Measurements from ENCODE around the gene RGPD4. TPM values are rescaled to one million over a fixed set of nuclear protein-coding genes. Genes with fewer than 3 reads are reported as not detected.
A peak's percentile ranks its signal among the peaks of the same experiment; 100 is the strongest.
"Not testable (repeated sequence)": the region's sequence is repeated elsewhere in the genome, so short reads cannot be mapped to it uniquely, and the experiment has no call there.

Gene RGPD4
- total RNA-seq (2016; rRNA removed; fragmentation: Illumina TruSeq; extraction: Trizol): not detected in 2 replicates
- total RNA-seq (2016; cell fraction: cytosol; rRNA removed; fragmentation: Illumina TruSeq; extraction: Trizol; ENCODE audit: low read depth): not detected in 2 replicates
- total RNA-seq (2016; cell fraction: insoluble cytoplasmic fraction; rRNA removed; fragmentation: Illumina TruSeq; extraction: Trizol): 0.03 TPM in 1 of 2 replicates, not detected in the other
- not detected in 2 replicates for total RNA-seq (2016; cell fraction: membrane; rRNA removed; fragmentation: Illumina TruSeq; extraction: Trizol)
- total RNA-seq (2016; cell fraction: nucleus; rRNA removed; fragmentation: Illumina TruSeq; extraction: Trizol): not detected in 2 replicates
- not detected in 2 replicates for polyA plus RNA-seq (2011; rRNA removed)
- not detected in 2 replicates for polyA plus RNA-seq (2011; cell fraction: cytosol; rRNA removed)
- not detected in 2 replicates for polyA plus RNA-seq (2011; cell fraction: nucleus; rRNA removed)
- polyA plus RNA-seq (2012): 0.03 TPM in 2 replicates
- polyA plus RNA-seq (2016; cell fraction: cytosol; fragmentation: Illumina TruSeq; extraction: Trizol; ENCODE audit: low read depth): not detected in 2 replicates
- polyA plus RNA-seq (2016; cell fraction: insoluble cytoplasmic fraction; fragmentation: Illumina TruSeq; extraction: Trizol; ENCODE audit: low read depth): not detected in 2 replicates
- polyA plus RNA-seq (2016; cell fraction: membrane; fragmentation: Illumina TruSeq; extraction: Trizol; ENCODE audit: low read depth): not detected in 2 replicates
- polyA plus RNA-seq (2016; cell fraction: nucleus; fragmentation: Illumina TruSeq; extraction: Trizol; ENCODE audit: insufficient read depth, low read depth): not detected in 2 replicates
- not detected in 2 replicates for polyA minus RNA-seq (2011; rRNA and poly(A)+ RNA removed; ENCODE audit: low replicate concordance)
- polyA minus RNA-seq (2011; cell fraction: cytosol; rRNA and poly(A)+ RNA removed): not detected in 2 replicates
- not detected in 2 replicates for polyA minus RNA-seq (2011; cell fraction: nucleus; rRNA and poly(A)+ RNA removed)
- percentile 25 among the genes with signal in this experiment for Bru-seq, nascent RNA
- percentile 21 among the genes with signal in this experiment for BruChase-seq, experiment 1, labeled RNA remaining after a 6-hour chase
- BruChase-seq, experiment 2, labeled RNA remaining after a 2-hour chase: percentile 21 among the genes with signal in this experiment
- long read RNA-seq, experiment 1: 0 reads
- long read RNA-seq, experiment 2: 0 reads

DNA sequence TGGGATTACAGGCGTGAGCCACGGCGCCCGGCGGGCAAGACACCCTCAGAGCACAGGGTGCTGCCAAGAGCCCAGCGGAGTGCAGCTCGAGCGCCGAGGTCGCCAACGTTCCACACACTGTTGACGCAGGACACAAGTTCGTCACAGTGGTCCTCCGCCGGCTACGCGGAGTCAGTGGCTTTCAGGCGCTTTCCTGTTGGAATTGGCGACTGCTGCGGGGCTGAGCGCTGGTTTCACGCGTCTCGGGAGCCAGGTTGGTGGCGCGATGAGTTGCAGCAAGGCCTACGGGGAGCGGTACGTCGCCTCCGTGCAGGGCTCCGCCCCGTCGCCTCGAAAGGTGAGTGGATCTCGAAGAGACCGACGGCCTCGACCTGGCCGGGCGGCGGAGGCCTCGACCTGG is at the start of gene RGPD4:
Gene RGPD4, plus strand, starts transcription at position 144 of the 400 bp plus-strand sequence. Its CDS starts 122 bp downstream, at position 266.
- H2AFZ ChIP-seq (ENCODE audit: low read length); CTCF ChIA-PET (ENCODE audit: low intra/inter-chr PET ratio, low total read pairs); BruUV-seq (replicated peaks); H3K4me2 ChIP-seq (ENCODE audit: low read depth, low read length); in situ Hi-C loops (cut with HindIII; ENCODE audit: extremely low pct_ligation_motif_present, low pct_unique_long_range_greater_than_20kb); H3K4me3 ChIP-seq (replicated peaks in 1 of 3; ENCODE audit: insufficient read depth in 1 of 3, low read depth in 2 of 3, low read length in 3 of 3); intact Hi-C loops (cut with micrococcal nuclease; ENCODE audit: unreplicated experiment); FAIRE-seq; H3K27me3 ChIP-seq (ENCODE audit: control insufficient read depth in 1 of 2, insufficient read depth in 2 of 2, low read length in 2 of 2); H3K36me3 ChIP-seq (replicated peaks in 1 of 2; ENCODE audit: control insufficient read depth in 1 of 2, insufficient read depth in 2 of 2, low read length in 2 of 2); H3K9ac ChIP-seq (ENCODE audit: insufficient read depth, low read depth, low read length); H3K9me3 ChIP-seq (ENCODE audit: low read length); H3K27ac ChIP-seq (ENCODE audit: extremely low read length, insufficient read depth, low read length); DNase-seq (ENCODE audit: low spot score); H4K20me1 ChIP-seq (ENCODE audit: insufficient read depth, low read length); H3K79me2 ChIP-seq (ENCODE audit: insufficient read depth, low read length); ATAC-seq; POLR2A ChIA-PET: not testable (repeated sequence)
- peaks cover 12% of the 10 kb centered on the region for H3K4me1 ChIP-seq (ENCODE audit: insufficient read depth, low read length)
- 93% methylated on average over 27 of the region's 43 CpGs for WGBS (ENCODE audit: low lambda C conversion rate)

DNA sequence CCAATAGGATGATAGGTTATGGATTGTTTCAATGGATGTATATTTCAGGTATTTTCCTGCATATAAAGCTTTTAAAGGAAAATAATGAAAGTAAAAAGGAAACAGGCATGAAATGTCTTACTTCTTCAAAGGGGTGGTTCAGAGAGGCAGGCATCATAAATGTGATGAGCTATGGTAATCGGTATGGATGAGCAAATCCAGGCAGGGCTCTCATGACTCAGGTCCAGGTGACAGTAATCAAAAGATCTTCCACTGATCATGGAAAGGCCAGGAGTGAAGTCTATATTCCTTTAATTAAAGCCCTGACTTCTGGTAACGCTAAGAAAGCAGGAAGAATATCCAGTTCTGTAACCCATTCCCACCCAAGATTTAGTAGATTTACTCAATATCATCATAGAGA is 48.7 kb upstream of the RGPD4 start:
- peaks cover 0 to 5% of the 10 kb centered on the region in 2 experiments; a peak in 1 of 5 replicates for H3K27me3 ChIP-seq (ENCODE audit: control insufficient read depth in 1 of 2, insufficient read depth in 2 of 2, low read length in 2 of 2)
- DNase-seq (ENCODE audit: low spot score) (no peak), FAIRE-seq (no peak), ATAC-seq (no peak)
- H3K27ac ChIP-seq (ENCODE audit: extremely low read length, insufficient read depth, low read length): no peak overlapping the region
- H3K4me2 ChIP-seq (ENCODE audit: low read depth, low read length): no peak overlapping the region
- H3K4me1 ChIP-seq (ENCODE audit: insufficient read depth, low read length): no peaks in the 10 kb centered on the region
- ChIA-PET CTCF (ENCODE audit: low intra/inter-chr PET ratio, low total read pairs) (no interaction called here), POLR2A (no interaction called here)
- WGBS (ENCODE audit: low lambda C conversion rate): 2% methylated on average over 2 of the region's 2 CpGs
- in situ Hi-C loops (cut with HindIII; ENCODE audit: extremely low pct_ligation_motif_present, low pct_unique_long_range_greater_than_20kb): loop anchor here (25.0 kb wide), 1 partner anchor 159 kb away; no protein-coding TSS in a partner anchor
- BruUV-seq (replicated peaks): no TSS peak
- H3K36me3 ChIP-seq (replicated peaks in 1 of 2; ENCODE audit: control insufficient read depth in 1 of 2, insufficient read depth in 2 of 2, low read length in 2 of 2): no peaks in the 10 kb centered on the region
- H4K20me1 ChIP-seq (ENCODE audit: insufficient read depth, low read length): no peaks in the 10 kb centered on the region
- TF ChIP-seq NFE2L1 (CRISPR knock-in tag; IDR thresholded peaks at IDR 0.05; ENCODE audit: borderline replicate concordance): no peak
- TF ChIP-seq ZNF776 (CRISPR knock-in tag; IDR thresholded peaks at IDR 0.05): no peak
- TF ChIP-seq ZNF34 (CRISPR knock-in tag; IDR thresholded peaks at IDR 0.05; ENCODE audit: borderline replicate concordance): no peak
- TF ChIP-seq, protein P1, sequence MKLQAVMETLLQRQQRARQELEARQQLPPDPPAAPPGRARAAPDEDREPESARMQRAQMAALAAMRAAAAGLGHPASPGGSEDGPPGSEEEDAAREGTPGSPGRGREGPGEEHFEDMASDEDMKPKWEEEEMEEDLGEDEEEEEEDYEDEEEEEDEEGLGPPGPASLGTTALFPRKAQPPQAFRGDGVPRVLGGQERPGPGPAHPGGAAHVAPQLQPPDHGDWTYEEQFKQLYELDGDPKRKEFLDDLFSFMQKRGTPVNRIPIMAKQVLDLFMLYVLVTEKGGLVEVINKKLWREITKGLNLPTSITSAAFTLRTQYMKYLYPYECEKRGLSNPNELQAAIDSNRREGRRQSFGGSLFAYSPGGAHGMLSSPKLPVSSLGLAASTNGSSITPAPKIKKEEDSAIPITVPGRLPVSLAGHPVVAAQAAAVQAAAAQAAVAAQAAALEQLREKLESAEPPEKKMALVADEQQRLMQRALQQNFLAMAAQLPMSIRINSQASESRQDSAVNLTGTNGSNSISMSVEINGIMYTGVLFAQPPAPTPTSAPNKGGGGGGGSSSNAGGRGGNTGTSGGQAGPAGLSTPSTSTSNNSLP (IDR thresholded peaks at IDR 0.05; ENCODE audit: low read depth, low read length): no peak
- no peak for TF ChIP-seq NCOA2 (CRISPR knock-in tag; IDR thresholded peaks at IDR 0.05)
- no peak for TF ChIP-seq NFRKB (IDR thresholded peaks at IDR 0.05)
- TF ChIP-seq ZNF607 (CRISPR knock-in tag; IDR thresholded peaks at IDR 0.05; ENCODE audit: borderline replicate concordance): no peak
- TF ChIP-seq RXRB (CRISPR knock-in tag; IDR thresholded peaks at IDR 0.05; ENCODE audit: borderline replicate concordance): no peak
- TF ChIP-seq HDAC2 (CRISPR knock-in tag; IDR thresholded peaks at IDR 0.05): no peak
- H3K9ac ChIP-seq (ENCODE audit: insufficient read depth, low read depth, low read length): no peak overlapping the region
- intact Hi-C loops (cut with micrococcal nuclease; ENCODE audit: unreplicated experiment): no loop called here
- H3K79me2 ChIP-seq (ENCODE audit: insufficient read depth, low read length): no peaks in the 10 kb centered on the region
- H2AFZ ChIP-seq (ENCODE audit: low read length): no peak overlapping the region
- H3K4me3 ChIP-seq (replicated peaks in 1 of 3; ENCODE audit: insufficient read depth in 1 of 3, low read depth in 2 of 3, low read length in 3 of 3): no peak overlapping the region
- H3K9me3 ChIP-seq (ENCODE audit: low read length): no peaks in the 10 kb centered on the region
